ENCODE measurements around the gene ACP6.

The ACP6 gene

GRCh38 chr1:147673816-147674215 lies 3.5 kb upstream of the ACP6 start:
- DNase-seq (ENCODE audit: low spot score in 2 of 2) (no peak), ATAC-seq (ENCODE audit: low read depth) (no peak)
- Mint-ChIP-seq H3K27me3 (peaks cover 10% of the 10 kb centered on the region), H3K4me1 (peaks cover 4% of the 10 kb centered on the region), H3K4me3 (no peak overlapping the region), H3K36me3 (no peaks in the 10 kb centered on the region), H3K9me3 (peaks cover 5% of the 10 kb centered on the region), H3K27ac (no peak overlapping the region)

DNA sequence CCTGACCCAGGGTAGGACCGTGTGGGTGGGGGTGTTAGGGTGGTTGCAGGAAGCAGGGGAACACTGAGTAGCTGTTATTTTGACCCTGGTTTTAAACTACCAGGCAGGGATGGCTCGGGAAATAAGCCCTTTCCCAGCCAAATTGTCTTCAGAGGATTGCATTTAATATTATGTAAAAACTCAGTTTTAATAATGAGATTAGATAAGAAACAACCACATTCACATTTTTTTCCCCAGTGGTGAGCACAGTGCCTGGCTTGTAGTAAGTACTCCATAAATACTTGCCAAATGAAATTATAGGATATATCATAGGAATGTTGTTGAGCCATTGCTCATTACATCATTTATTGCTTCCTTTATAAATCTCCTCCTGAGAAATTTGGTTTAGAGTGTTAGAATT lies 3.1 kb upstream of the ACP6 start:
- no peak overlapping the region for H3K4me3 Mint-ChIP-seq
- no peak for DNase-seq (ENCODE audit: low spot score in 2 of 2)
- no peaks in the 10 kb centered on the region for H3K36me3 Mint-ChIP-seq
- no peak overlapping the region for H3K27ac Mint-ChIP-seq
- H3K4me1 Mint-ChIP-seq = peaks cover 5% of the 10 kb centered on the region
- H3K9me3 Mint-ChIP-seq = peaks cover 5% of the 10 kb centered on the region
- H3K27me3 Mint-ChIP-seq = peaks cover 10% of the 10 kb centered on the region
- ATAC-seq (ENCODE audit: low read depth) = no peak

DNA sequence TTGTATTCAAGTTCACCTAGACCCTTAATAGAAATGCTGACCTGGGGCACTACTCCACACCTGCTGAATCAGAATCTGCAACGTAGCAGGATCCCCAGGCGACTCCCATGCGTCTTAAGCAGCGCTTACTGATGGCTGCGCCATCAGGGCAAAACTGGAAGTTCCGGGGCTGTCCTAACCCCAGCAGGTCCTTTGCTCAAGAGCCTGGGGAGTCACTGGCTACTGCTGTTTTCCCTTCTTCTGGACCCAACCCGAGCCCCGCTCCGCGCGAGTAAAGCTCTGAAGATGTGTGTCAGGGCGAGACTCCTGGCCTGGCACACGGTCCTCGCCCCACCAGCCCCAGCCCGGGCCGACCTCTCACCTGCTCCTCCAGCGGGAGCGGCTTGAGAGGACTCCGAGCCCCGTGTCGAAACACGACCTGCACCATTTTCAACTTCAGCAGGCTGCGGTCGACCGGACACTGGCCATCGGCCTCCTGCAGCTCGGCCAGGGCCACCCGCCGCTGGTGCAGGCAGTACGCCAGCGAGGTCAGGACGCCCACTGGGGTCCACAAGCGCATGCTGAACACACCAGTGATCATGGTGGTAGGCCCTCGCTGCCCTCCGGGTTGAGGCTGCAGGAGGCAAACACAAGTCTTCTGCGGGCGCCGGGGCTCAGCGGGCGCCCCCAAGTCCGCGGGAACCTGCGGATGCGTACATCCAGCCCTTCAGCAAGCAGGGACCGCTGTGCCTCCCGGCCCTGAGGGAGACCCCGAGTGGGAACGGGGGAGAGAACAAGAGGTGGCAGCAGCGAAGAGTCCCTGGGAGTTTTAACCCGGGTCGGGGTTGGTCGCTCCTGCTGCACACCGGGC lies 630 bp downstream of the ACP6 start:
- Mint-ChIP-seq H3K9me3 (no peaks in the 10 kb centered on the region), H3K4me1 (peaks cover 6% of the 10 kb centered on the region), H3K27me3 (peaks cover 6% of the 10 kb centered on the region), H3K4me3 (peak overlapping the region; percentile 96), H3K36me3 (no peaks in the 10 kb centered on the region), H3K27ac (peak overlapping the region; percentile 46)
- peak; percentile 3 to 40 for DNase-seq (ENCODE audit: low spot score in 2 of 2)
- ATAC-seq (ENCODE audit: low read depth) = peak; percentile 57

DNA sequence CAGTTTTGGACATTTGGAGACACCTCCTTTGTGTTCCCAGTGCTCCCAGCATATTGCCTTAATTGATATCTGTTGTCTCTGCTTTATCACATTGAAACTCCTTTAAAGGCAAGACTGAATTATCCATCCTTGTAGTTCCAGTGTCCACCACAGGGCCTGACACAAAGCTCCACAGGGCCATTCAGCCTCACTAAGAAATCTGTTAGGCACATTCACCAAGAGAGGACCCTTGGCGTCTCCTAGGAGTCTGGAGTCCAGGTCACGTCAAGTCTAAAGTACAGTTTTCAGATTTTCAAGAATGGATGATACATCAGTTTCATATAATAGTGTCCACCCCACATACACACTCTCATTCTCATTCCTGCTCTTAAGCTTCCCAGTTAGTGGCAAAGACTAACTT lies 4.8 kb downstream of the ACP6 start:
- H3K27ac Mint-ChIP-seq = no peak overlapping the region
- H3K4me1 Mint-ChIP-seq = peaks cover 6% of the 10 kb centered on the region
- no peak overlapping the region for H3K4me3 Mint-ChIP-seq
- ATAC-seq (ENCODE audit: low read depth) (no peak), DNase-seq (ENCODE audit: low spot score in 2 of 2) (no peak)
- no peaks in the 10 kb centered on the region for H3K9me3 Mint-ChIP-seq
- no peaks in the 10 kb centered on the region for H3K27me3 Mint-ChIP-seq
- H3K36me3 Mint-ChIP-seq = peaks cover 10% of the 10 kb centered on the region

DNA sequence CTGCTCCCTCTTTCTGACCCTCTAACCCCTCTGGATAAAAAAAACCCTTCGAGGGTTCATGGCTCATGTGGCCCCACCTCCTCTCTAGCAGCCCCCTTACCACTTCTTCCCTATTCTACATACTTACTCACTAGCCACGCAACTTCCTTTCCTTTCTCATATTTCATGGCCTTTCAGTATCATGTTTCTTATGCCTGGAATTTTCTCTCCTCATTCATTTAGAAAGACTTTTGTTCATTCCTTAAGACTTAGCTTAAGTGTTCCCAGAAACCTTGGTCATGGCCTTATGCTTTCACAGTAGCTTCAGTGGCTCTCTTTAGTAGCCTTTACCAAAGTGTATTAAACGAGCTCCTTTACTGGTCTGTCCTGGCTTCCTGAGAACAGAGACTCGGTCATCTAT lies 6.1 kb downstream of the ACP6 start:
- ATAC-seq (ENCODE audit: low read depth) (no peak), DNase-seq (ENCODE audit: low spot score in 2 of 2) (no peak)

GRCh38 chr1:147654511-147654910 lies 15.8 kb downstream of the ACP6 start:
- Mint-ChIP-seq H3K36me3 (peaks cover 17% of the 10 kb centered on the region), H3K27ac (no peak overlapping the region), H3K27me3 (no peaks in the 10 kb centered on the region), H3K4me1 (no peaks in the 10 kb centered on the region), H3K4me3 (no peak overlapping the region), H3K9me3 (no peaks in the 10 kb centered on the region)
- ATAC-seq (ENCODE audit: low read depth) = no peak
- no peak for DNase-seq (ENCODE audit: low spot score in 2 of 2)

More for the DNA sequence above, 6.1 kb downstream of the ACP6 start:
- H3K9me3 Mint-ChIP-seq = no peaks in the 10 kb centered on the region
- no peak overlapping the region for H3K27ac Mint-ChIP-seq
- no peak overlapping the region for H3K4me3 Mint-ChIP-seq
- H3K36me3 Mint-ChIP-seq = peaks cover 12% of the 10 kb centered on the region
- H3K4me1 Mint-ChIP-seq = peaks cover 4% of the 10 kb centered on the region
- no peaks in the 10 kb centered on the region for H3K27me3 Mint-ChIP-seq

- Mint-ChIP-seq H3K27me3 (no peaks in the 10 kb centered on the region), H3K9me3 (no peaks in the 10 kb centered on the region), H3K4me3 (no peak overlapping the region), H3K27ac (no peak overlapping the region), H3K36me3 (peaks cover 11% of the 10 kb centered on the region), H3K4me1 (no peaks in the 10 kb centered on the region)
- no peak for ATAC-seq (ENCODE audit: low read depth)
- DNase-seq (ENCODE audit: low spot score in 2 of 2) = no peak
Observed at GRCh38 chr1:147652306-147652705, 18.0 kb downstream of the ACP6 start.

GRCh38 chr1:147651466-147651865 lies 18.9 kb downstream of the ACP6 start:
- no peak for ATAC-seq (ENCODE audit: low read depth)
- H3K9me3 Mint-ChIP-seq = no peaks in the 10 kb centered on the region
- H3K36me3 Mint-ChIP-seq = peaks cover 10% of the 10 kb centered on the region
- no peak overlapping the region for H3K27ac Mint-ChIP-seq
- DNase-seq (ENCODE audit: low spot score in 2 of 2) = no peak
- no peaks in the 10 kb centered on the region for H3K4me1 Mint-ChIP-seq
- no peak overlapping the region for H3K4me3 Mint-ChIP-seq
- H3K27me3 Mint-ChIP-seq = no peaks in the 10 kb centered on the region

GRCh38 chr1:147648933-147649332 lies 21.4 kb downstream of the ACP6 start:
- Mint-ChIP-seq H3K4me3 (no peak overlapping the region), H3K36me3 (peaks cover 14% of the 10 kb centered on the region), H3K27me3 (no peaks in the 10 kb centered on the region), H3K27ac (no peak overlapping the region), H3K4me1 (no peaks in the 10 kb centered on the region), H3K9me3 (no peaks in the 10 kb centered on the region)
- no peak for ATAC-seq (ENCODE audit: low read depth)
- no peak for DNase-seq (ENCODE audit: low spot score in 2 of 2)

- no peak for DNase-seq (ENCODE audit: low spot score in 2 of 2)
- Mint-ChIP-seq H3K27me3 (no peaks in the 10 kb centered on the region), H3K9me3 (no peaks in the 10 kb centered on the region), H3K27ac (no peak overlapping the region), H3K4me3 (no peak overlapping the region), H3K4me1 (no peaks in the 10 kb centered on the region), H3K36me3 (peaks cover 16% of the 10 kb centered on the region)
- ATAC-seq (ENCODE audit: low read depth) = no peak
Observed at GRCh38 chr1:147647796-147648633, 22.3 kb downstream of the ACP6 start.

DNA sequence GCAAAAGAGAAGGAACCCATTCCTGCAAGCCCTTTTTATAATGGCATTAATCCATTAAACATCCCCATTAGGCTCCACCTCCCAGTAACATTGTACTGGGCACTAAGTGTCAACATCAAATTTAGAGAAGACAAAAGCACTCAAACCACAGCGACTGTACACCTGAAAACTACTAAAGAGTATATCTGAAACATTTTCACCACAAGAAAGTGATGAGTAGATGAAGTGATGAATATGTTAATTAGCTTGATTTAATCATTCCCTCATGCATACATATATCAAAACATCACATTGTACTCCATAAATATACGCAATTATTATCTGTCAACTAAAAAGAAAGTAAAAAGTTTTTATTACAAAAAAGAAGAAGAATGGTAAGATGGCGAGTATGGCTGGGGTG lies 26.4 kb downstream of the ACP6 start:
- H3K27me3 Mint-ChIP-seq = no peaks in the 10 kb centered on the region
- H3K27ac Mint-ChIP-seq = no peak overlapping the region
- DNase-seq (ENCODE audit: low spot score in 2 of 2) (no peak), ATAC-seq (ENCODE audit: low read depth) (no peak)
- H3K4me3 Mint-ChIP-seq = no peak overlapping the region
- H3K9me3 Mint-ChIP-seq = no peaks in the 10 kb centered on the region
- peaks cover 16% of the 10 kb centered on the region for H3K36me3 Mint-ChIP-seq
- peaks cover 2% of the 10 kb centered on the region for H3K4me1 Mint-ChIP-seq

DNA sequence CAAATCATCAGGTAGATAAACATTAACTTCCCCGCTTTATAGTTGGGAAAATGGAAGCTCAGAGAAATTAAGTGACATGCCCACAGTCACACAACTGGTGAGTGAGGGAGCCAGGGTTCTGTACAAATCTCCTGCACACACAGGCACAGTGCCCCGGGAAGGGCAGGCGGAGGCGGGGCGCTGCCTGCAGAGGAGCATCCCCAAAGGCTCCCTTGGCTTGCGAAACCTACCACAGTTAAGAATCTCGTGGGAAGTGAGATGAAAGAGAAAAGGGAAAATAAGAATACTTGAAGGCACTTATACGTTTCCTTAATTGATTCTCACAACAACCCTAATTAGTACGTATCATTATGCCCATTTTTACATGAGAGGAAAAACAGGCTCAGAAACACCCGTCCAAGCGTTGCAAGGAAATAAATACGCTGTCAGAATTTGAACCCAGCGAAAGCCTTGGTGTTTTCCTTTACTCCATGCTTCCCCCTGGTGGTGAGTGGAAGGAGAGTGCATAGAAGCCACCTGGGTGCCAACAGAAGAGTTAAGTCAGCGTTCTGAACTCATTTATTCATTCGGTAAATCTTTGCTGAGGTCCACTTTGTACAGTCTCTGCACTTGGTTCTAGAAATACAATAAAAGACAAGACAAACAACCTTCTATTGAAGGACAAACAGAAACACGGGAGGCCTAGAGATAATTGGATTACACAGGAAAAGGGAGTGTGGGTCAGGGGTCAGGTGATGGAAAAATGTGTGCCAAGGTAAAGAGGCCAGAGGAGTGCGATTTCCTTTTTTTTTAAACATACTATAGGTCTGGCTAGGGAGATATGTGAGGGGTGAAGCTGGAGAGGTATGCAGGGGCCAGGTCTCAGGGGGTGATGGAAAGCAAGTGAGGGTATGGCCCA lies 28.4 kb downstream of the ACP6 start:
- DNase-seq (ENCODE audit: low spot score in 2 of 2) (peak; percentile 37 to 41), ATAC-seq (ENCODE audit: low read depth) (peak; percentile 51)
- peaks cover 2% of the 10 kb centered on the region for H3K4me1 Mint-ChIP-seq
- H3K36me3 Mint-ChIP-seq = peaks cover 18% of the 10 kb centered on the region
- no peak overlapping the region for H3K4me3 Mint-ChIP-seq
- H3K9me3 Mint-ChIP-seq = no peaks in the 10 kb centered on the region
- H3K27me3 Mint-ChIP-seq = no peaks in the 10 kb centered on the region
- no peak overlapping the region for H3K27ac Mint-ChIP-seq

DNA sequence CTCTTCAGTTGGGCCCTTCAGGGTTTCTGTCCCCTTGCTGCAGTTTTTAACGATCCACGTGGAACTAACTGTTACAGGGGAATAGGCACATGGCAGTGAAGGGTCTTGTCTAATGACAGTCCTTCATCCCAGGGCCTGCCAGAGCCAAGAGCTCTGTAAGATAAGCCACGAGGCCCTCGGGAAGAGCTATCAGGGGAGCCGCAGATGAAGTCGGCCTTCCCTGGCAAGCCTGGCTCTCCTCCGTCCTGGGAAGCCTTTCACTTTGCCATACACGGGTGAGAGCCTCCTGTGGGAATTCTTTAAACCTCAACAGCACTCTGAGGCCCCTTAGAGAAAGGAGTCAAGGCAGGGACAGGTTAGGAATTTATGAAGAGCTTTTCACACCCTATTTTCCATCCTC lies 29.0 kb downstream of the ACP6 start:
- Mint-ChIP-seq H3K27ac (no peak overlapping the region), H3K4me1 (peaks cover 2% of the 10 kb centered on the region), H3K9me3 (no peaks in the 10 kb centered on the region), H3K27me3 (no peaks in the 10 kb centered on the region), H3K36me3 (peaks cover 18% of the 10 kb centered on the region), H3K4me3 (no peak overlapping the region)
- no peak for ATAC-seq (ENCODE audit: low read depth)
- DNase-seq (ENCODE audit: low spot score in 2 of 2) = no peak
